Mammary epithelial cell (primary cell): Measurements from ENCODE around the gene KRTAP12-4.

Experiments
- EZH2 ChIP-seq: IDR thresholded peaks from 2 replicates; pipeline ENCODE4 v1.6.1; 2012; ENCODE audit warnings: low read length, inconsistent platforms, borderline replicate concordance
- TF ChIP-seq, protein P1 (sequence below), 2 donors: IDR thresholded peaks in 1 of 2; conservative IDR thresholded peaks in 1 of 2; 2 replicates each; pipeline ENCODE4 v1.5.1; 2011 to 2012; ENCODE audit warnings: inconsistent platforms in 2 of 2, low read length in 2 of 2, mild to moderate bottlenecking in 2 of 2, control low read depth in 1 of 2, low read depth in 1 of 2; ENCODE audit not compliant: insufficient read depth in 1 of 2; ENCODE audit errors: extremely low read depth in 1 of 2

DNA sequence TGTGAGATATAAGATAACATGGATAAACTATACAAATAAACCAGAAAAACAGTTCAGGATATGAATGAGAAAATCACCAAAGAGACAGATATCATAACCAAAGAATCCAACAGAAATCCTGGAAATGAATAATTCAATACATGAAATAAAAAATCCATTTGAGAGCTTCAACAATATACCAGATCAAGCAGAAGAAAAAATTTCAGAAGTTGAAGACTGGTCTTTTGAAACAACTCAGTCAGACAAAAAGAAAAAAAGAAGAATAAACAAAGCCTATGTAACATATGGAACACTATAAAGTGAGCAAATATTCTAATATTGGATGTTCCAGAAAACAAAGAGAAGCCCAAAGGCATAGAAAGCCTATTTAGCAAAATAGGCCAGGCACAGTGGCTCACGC, 17.5 kb upstream of the KRTAP12-4 start:
- TF ChIP-seq, protein P1, sequence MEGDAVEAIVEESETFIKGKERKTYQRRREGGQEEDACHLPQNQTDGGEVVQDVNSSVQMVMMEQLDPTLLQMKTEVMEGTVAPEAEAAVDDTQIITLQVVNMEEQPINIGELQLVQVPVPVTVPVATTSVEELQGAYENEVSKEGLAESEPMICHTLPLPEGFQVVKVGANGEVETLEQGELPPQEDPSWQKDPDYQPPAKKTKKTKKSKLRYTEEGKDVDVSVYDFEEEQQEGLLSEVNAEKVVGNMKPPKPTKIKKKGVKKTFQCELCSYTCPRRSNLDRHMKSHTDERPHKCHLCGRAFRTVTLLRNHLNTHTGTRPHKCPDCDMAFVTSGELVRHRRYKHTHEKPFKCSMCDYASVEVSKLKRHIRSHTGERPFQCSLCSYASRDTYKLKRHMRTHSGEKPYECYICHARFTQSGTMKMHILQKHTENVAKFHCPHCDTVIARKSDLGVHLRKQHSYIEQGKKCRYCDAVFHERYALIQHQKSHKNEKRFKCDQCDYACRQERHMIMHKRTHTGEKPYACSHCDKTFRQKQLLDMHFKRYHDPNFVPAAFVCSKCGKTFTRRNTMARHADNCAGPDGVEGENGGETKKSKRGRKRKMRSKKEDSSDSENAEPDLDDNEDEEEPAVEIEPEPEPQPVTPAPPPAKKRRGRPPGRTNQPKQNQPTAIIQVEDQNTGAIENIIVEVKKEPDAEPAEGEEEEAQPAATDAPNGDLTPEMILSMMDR (conservative IDR thresholded peaks at IDR 0.05 in 1 of 2, IDR thresholded peaks at IDR 0.05 in 1 of 2; ENCODE audit: extremely low read depth in 1 of 2, insufficient read depth in 1 of 2, low read depth in 1 of 2, low read length in 2 of 2), result no peak
- no peak for TF ChIP-seq EZH2
